Smooth muscle cell of the brain vasculature (primary cell): ENCODE results near the gene SLC9A8.

Experiments used
- DNase-seq: peaks from one replicate; pipeline ENCODE4 v3.0.0-alpha.2; 2012; ENCODE audit warnings: low read depth, low spot score

Gene SLC9A8

GRCh38 chr20:49915380-49916145, 102.9 kb downstream of the SLC9A8 start, which contains the start of gene SPATA2:
Gene SPATA2 (minus strand): TSS chr20:49915529. CDS start chr20:49908490, 7,039 bp downstream.
- DNase-seq = peak; percentile 84

GRCh38 chr20:49916146-49917002, 103.7 kb downstream of the SLC9A8 start:
- DNase-seq = no peak

- DNase-seq = no peak
Observed at GRCh38 chr20:49918446-49918845, 105.8 kb downstream of the SLC9A8 start.

GRCh38 chr20:49919009-49919408, 106.4 kb downstream of the SLC9A8 start:
- DNase-seq = no peak

- no peak for DNase-seq
Observed at GRCh38 chr20:49919461-49919860, 106.8 kb downstream of the SLC9A8 start.

- DNase-seq = no peak
Observed at GRCh38 chr20:49924247-49924646, 111.6 kb downstream of the SLC9A8 start.

- DNase-seq = no peak
Observed at GRCh38 chr20:49925901-49926454, 113.3 kb downstream of the SLC9A8 start.

GRCh38 chr20:49928411-49929141, 115.9 kb downstream of the SLC9A8 start:
- peak; percentile 67 for DNase-seq

GRCh38 chr20:49929142-49929494, 116.5 kb downstream of the SLC9A8 start:
- no peak for DNase-seq

- DNase-seq = no peak
Observed at GRCh38 chr20:49935746-49936152, 123.1 kb downstream of the SLC9A8 start.

- DNase-seq = peak; percentile 80
Observed at GRCh38 chr20:49936153-49937026, 123.8 kb downstream of the SLC9A8 start, which contains the start of gene RNF114. Gene RNF114 (plus strand): TSS chr20:49936397. CDS start chr20:49936413, 16 bp downstream.

- no peak for DNase-seq
Observed at GRCh38 chr20:49937027-49937929, 124.7 kb downstream of the SLC9A8 start.

- no peak for DNase-seq
Observed at GRCh38 chr20:49938173-49939163, 125.8 kb downstream of the SLC9A8 start.

GRCh38 chr20:49941456-49941855, 128.8 kb downstream of the SLC9A8 start:
- DNase-seq = no peak
